Stimulated activated CD4-positive, alpha-beta T cell treated with anti-CD3 and anti-CD28 coated beads, Interleukin-4, amount 100 ng/mL, for 48 hours (primary cell): ENCODE results near the gene ZNF692.
A peak's percentile ranks its signal among the peaks of the same experiment; 100 is the strongest.

Experiments
- DNase-seq, 2 donors: peaks; one replicate each; pipeline ENCODE4 v3.0.0-alpha.2; 2020; ENCODE audit warnings: low read depth in 2 of 2

ZNF692 gene

DNA sequence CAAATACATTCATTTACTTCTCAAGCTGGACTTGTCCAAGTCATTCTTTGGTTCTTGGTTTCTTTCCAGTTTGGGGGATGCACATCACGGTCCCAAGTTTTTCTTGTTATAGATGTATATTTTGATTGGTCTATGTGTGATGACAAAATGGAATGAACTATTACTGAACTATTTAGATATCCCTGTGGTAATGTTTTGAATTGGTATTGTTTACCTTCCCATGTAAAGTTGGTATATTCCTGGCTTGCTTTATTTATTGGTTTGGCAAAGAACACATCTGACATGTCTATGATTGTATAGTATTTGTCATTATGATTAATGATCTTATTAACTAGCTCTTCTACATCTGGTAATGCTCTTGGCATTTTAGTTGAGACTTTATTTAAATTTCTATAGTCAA lies 22.4 kb upstream of the ZNF692 start:
- DNase-seq, result no peak

DNA sequence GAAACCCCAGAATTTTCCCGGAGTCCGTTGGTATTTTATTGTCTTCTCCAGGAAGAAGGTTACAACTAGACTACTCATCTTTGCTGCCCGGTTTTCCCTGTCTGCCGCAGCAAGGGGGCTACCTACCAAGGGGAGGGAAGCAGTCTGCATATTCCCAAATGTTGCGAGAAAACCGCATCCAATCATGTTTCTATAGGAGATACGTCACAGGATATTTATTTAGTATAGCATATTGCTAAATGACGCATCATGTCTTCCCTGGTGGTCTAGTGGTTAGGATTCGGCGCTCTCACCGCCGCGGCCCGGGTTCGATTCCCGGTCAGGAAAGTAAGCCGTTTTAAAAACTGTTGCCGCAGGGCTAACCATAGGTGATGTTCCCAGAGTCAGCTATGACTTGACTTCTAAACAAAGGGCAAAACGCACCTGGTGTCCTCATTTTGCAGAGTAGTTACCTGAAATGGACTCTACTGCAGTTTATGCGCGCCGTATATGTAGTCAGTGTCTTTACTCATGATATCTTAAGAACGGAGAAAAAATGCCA lies 15.2 kb upstream of the ZNF692 start:
- DNase-seq, result peak; percentile 67 to 85

DNA sequence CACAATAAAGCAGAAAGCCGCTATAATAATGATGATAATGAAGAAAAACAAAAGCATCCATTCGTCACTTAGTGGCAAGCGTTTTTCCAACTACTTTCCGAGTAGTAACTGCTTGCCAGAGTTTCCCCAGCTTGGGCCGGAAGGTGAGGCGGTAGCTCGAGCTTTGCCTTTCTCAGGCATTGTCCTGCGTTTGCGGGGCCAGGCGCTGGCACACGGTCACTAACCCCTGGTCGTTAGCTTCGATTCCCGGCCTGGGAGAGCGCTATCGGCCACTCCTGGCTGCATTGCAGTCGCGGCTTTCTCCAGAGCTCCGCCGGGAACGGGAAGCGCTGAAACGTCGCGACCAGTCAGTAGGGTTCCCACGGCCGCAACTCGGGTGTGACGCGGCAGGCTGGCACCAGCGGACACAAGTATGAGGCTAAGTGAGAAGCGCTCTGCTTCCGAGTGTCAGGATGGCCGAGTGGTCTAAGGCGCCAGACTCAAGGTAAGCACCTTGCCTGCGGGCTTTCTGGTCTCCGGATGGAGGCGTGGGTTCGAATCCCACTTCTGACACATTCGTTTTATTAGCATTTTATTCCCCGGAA lies 14.6 kb upstream of the ZNF692 start:
- peak; percentile 90 to 97 for DNase-seq

GRCh38 chr1:248872752-248873408 lies 14.0 kb upstream of the ZNF692 start:
- peak; percentile 41 to 61 for DNase-seq

DNA sequence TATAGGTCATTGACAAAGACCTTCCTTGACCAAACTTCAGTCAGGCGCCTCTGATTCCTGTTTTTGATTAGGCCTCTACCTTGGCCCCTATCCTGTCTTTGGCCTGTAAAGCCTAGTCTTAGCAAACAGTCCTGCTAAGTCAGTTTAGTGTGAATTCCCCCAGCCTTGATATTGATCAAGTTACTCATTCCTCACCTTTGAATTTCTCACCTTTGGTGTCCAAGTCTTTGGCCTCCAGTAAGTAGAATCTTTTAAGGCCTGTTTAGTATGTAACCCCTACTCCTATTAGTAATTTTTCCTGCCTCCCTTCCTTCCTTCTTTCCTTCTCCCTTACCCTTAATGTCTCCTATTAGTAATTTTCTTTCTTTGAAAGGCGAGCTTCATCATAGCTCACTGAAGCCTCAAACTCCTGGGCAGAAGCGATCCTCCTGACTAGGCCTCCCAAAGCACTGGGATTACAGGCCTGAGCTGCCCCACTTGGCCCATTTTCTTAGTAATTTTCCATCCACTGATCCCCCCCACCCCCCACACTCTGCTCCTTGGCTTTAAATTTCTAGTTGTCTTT lies 13.0 kb upstream of the ZNF692 start:
- DNase-seq, result no peak

DNA sequence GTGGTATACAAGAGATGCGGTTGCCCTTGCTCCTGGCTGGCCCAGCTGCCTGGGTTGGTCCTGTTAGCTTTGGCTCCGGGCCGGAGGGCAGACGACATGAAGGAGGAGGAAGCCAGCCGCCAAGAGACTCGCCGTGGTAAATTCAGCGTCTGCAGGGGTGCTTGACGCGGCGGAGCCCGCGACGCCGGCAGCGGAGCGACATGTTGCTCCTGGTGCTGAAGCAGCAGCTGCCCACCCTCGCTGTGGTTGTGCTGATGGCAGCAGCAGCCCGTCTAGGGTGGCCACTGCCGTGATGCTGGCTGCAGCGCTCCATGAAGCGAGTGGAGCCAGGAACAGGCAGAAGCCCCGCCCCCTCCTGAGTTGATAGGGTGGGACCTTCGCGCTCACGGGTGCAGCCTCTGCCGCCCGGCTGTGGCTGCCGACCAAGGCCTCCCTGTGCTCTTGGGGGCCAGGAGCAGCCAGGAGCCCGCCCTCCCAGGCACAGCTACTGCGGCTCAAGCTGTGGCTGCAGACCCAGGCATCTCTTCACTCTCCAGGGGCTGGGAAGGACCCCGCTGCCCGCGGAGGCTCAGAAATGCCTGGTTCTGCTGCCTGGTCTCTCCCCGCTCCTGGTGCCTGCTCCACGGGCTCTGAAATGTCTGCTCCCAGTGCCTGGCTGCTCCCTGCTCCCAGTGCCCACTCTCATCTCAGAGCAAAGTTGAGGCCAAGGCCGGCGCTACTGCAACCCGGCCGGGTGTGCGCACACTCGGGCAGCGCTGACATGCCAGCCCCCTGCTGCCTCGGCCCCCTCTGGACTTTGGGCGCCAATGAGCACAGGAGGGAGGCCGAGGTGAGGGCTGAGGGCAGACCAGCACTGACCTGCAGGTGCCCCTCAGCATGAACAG lies 4.4 kb upstream of the ZNF692 start:
- DNase-seq, result peak; percentile 71 to 82

GRCh38 chr1:248862695-248862997 lies 3.8 kb upstream of the ZNF692 start:
- no peak for DNase-seq

DNA sequence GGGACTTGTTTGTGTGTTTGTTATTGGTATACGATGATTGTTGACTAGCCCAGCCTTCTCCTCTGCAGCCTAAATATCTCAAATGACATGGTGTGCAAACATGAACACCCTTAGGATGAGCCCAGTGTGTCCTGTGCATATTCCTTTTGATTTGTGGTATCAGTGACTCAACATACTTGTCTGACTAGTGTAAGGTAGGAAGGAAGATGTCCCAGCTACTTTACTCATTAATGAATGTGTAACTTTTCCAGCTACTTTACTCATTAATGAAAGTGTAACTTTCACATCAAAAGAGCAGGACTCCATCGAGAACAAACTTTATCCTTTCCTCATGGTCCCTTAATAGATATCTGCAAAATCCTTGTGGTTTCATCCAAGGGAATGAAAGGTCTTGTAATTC lies 2.7 kb upstream of the ZNF692 start:
- DNase-seq, result no peak

- DNase-seq, result no peak
These were observed 1.1 kb upstream of the ZNF692 start for GRCh38 chr1:248860007-248860406.

DNA sequence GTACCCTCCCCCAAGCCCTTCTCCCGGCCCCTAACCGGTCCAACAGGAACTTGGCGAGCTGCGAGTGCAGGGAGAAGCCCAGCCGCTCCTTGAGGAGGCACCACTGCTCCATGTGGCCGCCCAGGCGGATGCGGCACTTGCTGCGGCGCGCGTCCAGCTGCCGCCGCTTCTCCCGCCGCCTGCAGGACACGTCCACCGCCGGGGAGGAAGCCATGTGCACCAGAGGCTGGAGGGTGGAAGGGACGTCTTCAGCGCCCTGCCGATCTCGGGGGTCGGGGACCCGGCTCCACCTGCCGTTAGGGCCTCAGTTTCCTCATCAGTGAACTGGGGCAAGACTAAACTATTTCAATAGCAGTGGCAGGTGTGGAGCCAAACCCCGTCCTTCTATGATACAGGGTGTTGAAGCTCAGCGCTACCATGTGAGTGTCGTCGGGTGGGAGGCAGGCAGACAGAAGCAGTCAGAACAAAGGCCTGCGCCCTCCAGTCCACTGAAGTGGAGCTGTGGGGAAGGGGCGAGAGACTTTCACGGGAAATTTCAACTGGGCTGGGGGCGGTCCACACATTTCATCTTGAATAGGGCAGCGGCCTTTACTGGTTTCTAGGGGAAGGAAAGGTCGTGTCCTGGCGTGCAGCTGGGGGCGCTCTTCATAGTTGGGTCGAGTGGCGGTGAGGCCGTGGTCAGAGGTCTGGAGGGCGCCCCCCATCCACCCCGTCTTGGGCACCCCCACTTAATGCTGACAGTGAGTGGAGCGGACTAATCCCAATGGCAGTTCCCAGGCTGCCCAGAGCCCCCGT lies 592 bp downstream of the ZNF692 start:
- peak in 1 of 2 donors; percentile 30 for DNase-seq

- DNase-seq, result no peak
These were observed 1.2 kb downstream of the ZNF692 start for GRCh38 chr1:248857749-248858095.

- DNase-seq, result no peak
These were observed 1.7 kb downstream of the ZNF692 start for GRCh38 chr1:248857201-248857600.

GRCh38 chr1:248856176-248856575 lies 2.7 kb downstream of the ZNF692 start:
- DNase-seq, result no peak

DNA sequence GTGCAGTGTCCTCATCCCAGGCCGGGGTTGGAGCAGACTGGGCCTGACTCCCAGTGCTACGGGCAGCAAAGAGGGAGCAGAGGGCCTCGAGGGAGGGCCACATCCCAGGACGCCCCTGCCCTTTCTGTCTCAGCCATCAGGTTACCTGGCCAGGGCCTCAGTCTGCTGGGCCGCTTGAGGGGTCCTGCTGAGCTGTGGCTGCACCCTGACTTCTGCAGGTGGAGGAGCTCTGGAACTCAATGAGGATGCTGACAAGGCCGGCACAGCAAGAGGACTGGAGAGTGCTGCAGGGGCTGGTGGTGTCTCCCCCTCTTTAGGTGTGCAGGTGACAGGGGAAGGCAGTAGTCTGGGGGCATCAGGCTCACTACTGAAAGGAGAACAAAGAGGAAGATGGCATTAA lies 3.3 kb downstream of the ZNF692 start:
- no peak for DNase-seq

GRCh38 chr1:248853663-248854375 lies 5.1 kb downstream of the ZNF692 start:
- DNase-seq, result no peak

GRCh38 chr1:248852481-248853405 lies 6.1 kb downstream of the ZNF692 start:
- DNase-seq, result no peak

DNA sequence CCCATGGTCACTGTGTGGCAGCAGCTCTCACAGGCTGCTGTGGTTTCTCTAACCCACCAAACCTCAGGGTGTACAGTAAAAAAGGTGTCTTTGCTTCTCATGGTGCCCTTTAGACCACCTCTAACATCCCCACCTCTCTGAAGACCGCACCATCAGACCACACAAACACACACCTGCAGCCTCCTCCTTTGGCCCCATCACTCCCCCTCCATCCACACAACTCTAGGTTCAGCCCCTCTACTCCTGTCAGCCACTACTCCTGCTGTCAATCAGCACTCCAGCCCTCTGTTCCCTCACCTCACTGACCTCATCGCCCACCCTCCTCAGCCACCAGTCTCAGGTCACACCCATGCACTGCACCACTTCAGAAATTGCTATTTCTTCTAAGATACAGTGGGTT lies 7.5 kb downstream of the ZNF692 start:
- DNase-seq, result no peak

DNA sequence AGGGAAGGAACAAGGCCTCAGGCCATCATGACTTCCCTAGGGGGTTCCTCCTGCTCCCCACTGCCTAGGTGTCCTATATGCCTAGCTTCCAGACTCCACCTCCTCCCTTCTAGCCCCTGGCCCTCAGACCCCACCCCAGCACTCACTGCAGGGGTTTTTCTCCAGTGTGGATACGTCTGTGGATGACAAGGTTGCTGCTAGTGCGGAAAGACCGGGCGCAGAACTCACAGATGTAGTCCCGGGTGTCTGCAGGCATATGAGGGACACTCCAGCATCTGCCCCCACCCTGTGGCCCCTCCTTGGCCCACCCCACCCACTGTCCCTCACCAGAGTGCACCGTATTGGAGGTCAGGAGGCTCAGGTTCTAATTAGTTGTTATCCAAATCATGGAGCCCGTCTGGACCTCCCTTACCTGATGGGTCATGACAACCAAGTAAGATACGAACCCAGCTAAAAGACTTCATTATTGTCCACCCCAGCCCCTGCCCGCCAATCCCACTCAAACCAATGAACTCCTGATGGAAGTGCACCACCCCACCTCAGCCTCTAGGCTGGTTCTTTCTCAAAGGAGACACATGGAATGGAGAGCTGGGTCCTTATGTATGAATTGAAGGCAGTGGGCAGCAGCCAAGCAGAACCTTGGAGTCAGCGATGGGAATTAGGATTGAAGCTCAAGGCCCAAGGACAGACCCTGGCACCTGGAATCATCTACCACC lies 8.2 kb downstream of the ZNF692 start:
- DNase-seq, result no peak

DNA sequence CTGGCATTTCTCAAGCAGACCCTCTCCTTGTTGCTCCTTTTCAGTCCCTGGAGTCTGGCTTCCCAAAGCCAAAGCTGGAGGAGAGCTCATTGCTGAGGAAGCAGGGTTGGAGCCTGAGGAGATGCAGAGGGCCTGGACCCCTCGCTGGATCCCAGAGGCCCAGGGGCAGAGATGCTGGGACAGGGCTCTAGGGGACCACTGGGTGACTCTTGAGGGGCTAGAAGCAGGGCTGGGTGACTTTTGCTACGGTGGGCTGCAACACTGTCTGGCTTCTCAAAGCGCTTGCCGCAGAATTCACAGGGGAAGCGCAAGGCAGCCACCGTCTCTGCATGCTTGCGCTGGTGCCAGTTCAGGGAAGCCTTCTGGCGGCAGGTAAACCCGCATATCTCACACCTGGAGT lies 8.8 kb downstream of the ZNF692 start:
- DNase-seq, result no peak
